Measurements from ENCODE around the gene PCBD1.

PCBD1 gene

GRCh38 chr10:70843776-70844489 lies 44.4 kb downstream of the PCBD1 start:
- Histone ChIP-seq H4K20me1 (ENCODE audit: insufficient read depth, low read length) (no peaks in the 10 kb centered on the region), H3K9ac (ENCODE audit: low read length) (no peak overlapping the region), H3K4me1 (ENCODE audit: low read length) (0 out of 2 replicates have a peak, but pooled peaks cover 3% of the 10 kb centered on the region), H3K9me3 (replicated peaks; ENCODE audit: insufficient read depth, low read length) (no peaks in the 10 kb centered on the region), H3F3A (ENCODE audit: insufficient read depth, low read length) (no peaks in the 10 kb centered on the region), H3K4me3 (ENCODE audit: low read length) (no peak overlapping the region), H3K27me3 (replicated peaks; ENCODE audit: insufficient read depth, low read length) (no peaks in the 10 kb centered on the region), H3K27ac (ENCODE audit: low read length) (no peak overlapping the region), H3K36me3 (replicated peaks; ENCODE audit: insufficient read depth, low read length) (no peaks in the 10 kb centered on the region), H2AFZ (ENCODE audit: low read length) (no peak overlapping the region), H3K4me2 (ENCODE audit: low read depth, low read length) (no peak overlapping the region), H3K9me2 (replicated peaks; ENCODE audit: insufficient read depth, low read length) (no peaks in the 10 kb centered on the region), H3K79me2 (ENCODE audit: low read length) (no peaks in the 10 kb centered on the region)
- TF ChIP-seq EZH2phosphoT487 (IDR thresholded peaks at IDR 0.05; ENCODE audit: low read length) (no peak), EZH2 (optimal IDR thresholded peaks at IDR 0.05; ENCODE audit: low read depth, low read length) (no peak), CTCF (IDR thresholded peaks at IDR 0.05; ENCODE audit: low read length) (no peak)
- no peak for DNase-seq

DNA sequence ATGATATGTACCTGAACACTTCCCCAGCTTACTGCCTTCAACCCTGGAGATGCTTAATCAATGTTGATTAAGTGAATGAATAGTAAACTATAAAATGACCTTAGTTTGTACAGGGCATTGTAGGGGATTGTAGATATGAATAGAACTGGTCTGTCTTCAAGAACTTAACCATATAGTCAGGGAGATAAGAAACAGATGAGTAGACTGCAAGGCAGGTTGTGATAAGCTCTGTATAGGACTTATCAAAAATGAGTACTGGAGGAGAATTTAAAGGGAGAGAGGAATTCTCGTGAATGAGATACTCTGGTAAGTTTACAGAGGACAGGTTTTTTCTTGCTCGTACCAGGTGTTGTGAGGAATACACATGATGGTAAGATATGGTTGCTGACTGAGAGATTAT lies 45.0 kb downstream of the PCBD1 start:
- TF ChIP-seq EZH2phosphoT487 (IDR thresholded peaks at IDR 0.05; ENCODE audit: low read length): no peak
- no peak for TF ChIP-seq CTCF (IDR thresholded peaks at IDR 0.05; ENCODE audit: low read length)
- no peak for TF ChIP-seq EZH2 (optimal IDR thresholded peaks at IDR 0.05; ENCODE audit: low read depth, low read length)
- Histone ChIP-seq H3K4me3 (ENCODE audit: low read length) (no peak overlapping the region), H3K27ac (ENCODE audit: low read length) (no peak overlapping the region), H4K20me1 (ENCODE audit: insufficient read depth, low read length) (no peaks in the 10 kb centered on the region), H3K27me3 (replicated peaks; ENCODE audit: insufficient read depth, low read length) (no peaks in the 10 kb centered on the region), H2AFZ (ENCODE audit: low read length) (no peak overlapping the region), H3F3A (ENCODE audit: insufficient read depth, low read length) (no peaks in the 10 kb centered on the region), H3K4me2 (ENCODE audit: low read depth, low read length) (no peak overlapping the region), H3K4me1 (ENCODE audit: low read length) (0 out of 2 replicates have a peak, but pooled peaks cover 3% of the 10 kb centered on the region), H3K9me2 (replicated peaks; ENCODE audit: insufficient read depth, low read length) (no peaks in the 10 kb centered on the region), H3K9ac (ENCODE audit: low read length) (no peak overlapping the region), H3K9me3 (replicated peaks; ENCODE audit: insufficient read depth, low read length) (no peaks in the 10 kb centered on the region), H3K36me3 (replicated peaks; ENCODE audit: insufficient read depth, low read length) (no peaks in the 10 kb centered on the region), H3K79me2 (ENCODE audit: low read length) (no peaks in the 10 kb centered on the region)
- DNase-seq: no peak

DNA sequence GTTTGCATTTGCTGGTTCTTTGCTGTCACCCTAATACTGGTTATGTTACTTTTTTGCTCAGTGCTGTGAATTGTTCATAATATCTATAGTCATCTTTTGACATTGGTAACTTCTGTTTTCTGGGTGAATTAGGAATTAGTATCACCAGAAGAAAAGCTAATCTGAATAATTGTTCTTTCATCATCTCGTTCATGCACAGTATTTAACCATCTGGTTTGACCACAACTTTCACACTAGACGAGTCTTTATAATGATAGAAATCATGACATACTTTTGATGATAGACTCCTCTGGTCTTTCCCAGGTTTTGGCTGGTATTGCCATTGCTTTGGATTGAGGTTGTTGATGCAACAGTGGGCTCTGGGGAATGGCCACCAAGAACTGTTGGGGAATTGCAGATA lies 47.5 kb downstream of the PCBD1 start:
- Histone ChIP-seq H3F3A (ENCODE audit: insufficient read depth, low read length) (no peaks in the 10 kb centered on the region), H3K79me2 (ENCODE audit: low read length) (no peaks in the 10 kb centered on the region), H3K4me2 (ENCODE audit: low read depth, low read length) (no peak overlapping the region), H3K9ac (ENCODE audit: low read length) (no peak overlapping the region), H3K4me1 (ENCODE audit: low read length) (no peaks in the 10 kb centered on the region), H2AFZ (ENCODE audit: low read length) (no peak overlapping the region), H3K4me3 (ENCODE audit: low read length) (no peak overlapping the region), H3K9me3 (replicated peaks; ENCODE audit: insufficient read depth, low read length) (no peaks in the 10 kb centered on the region), H3K27ac (ENCODE audit: low read length) (no peak overlapping the region), H3K27me3 (replicated peaks; ENCODE audit: insufficient read depth, low read length) (no peaks in the 10 kb centered on the region), H3K36me3 (replicated peaks; ENCODE audit: insufficient read depth, low read length) (no peaks in the 10 kb centered on the region), H4K20me1 (ENCODE audit: insufficient read depth, low read length) (no peaks in the 10 kb centered on the region), H3K9me2 (replicated peaks; ENCODE audit: insufficient read depth, low read length) (no peaks in the 10 kb centered on the region)
- TF ChIP-seq CTCF (IDR thresholded peaks at IDR 0.05; ENCODE audit: low read length): no peak
- no peak for TF ChIP-seq EZH2phosphoT487 (IDR thresholded peaks at IDR 0.05; ENCODE audit: low read length)
- TF ChIP-seq EZH2 (optimal IDR thresholded peaks at IDR 0.05; ENCODE audit: low read depth, low read length): no peak
- no peak for DNase-seq

Data from MM.1S (cell line).